Measurements from ENCODE around the gene GPATCH4. TPM values are rescaled to one million over a fixed set of nuclear protein-coding genes. Genes with fewer than 3 reads are reported as not detected.

The GPATCH4 gene
- 5.4 and 8.2 TPM in 2 replicates for total RNA-seq

GRCh38 chr1:156601122-156601830, at the start of gene GPATCH4:
Gene GPATCH4 (minus strand): TSS chr1:156601479.

GRCh38 chr1:156641761-156642264, 40.5 kb upstream of the GPATCH4 start, which contains the start of gene BCAN:
Gene BCAN (plus strand): TSS chr1:156642117. CDS start chr1:156646055, 3,938 bp downstream.

GRCh38 chr1:156618853-156619581, 17.7 kb upstream of the GPATCH4 start, which contains the start of gene HAPLN2:
Gene HAPLN2 (plus strand): TSS chr1:156619415. CDS start chr1:156623491, 4,076 bp downstream.

GRCh38 chr1:156591432-156592157, 9.7 kb downstream of the GPATCH4 start, which contains the start of gene NAXE:
Gene NAXE (plus strand): TSS chr1:156591776. CDS start chr1:156591805, 29 bp downstream.

GRCh38 chr1:156579472-156579871, 21.8 kb downstream of the GPATCH4 start, which contains the start of gene TTC24:
Gene TTC24 (plus strand): TSS chr1:156579723. CDS start chr1:156581365, 1,642 bp downstream.

GRCh38 chr1:156571919-156572662, 29.2 kb downstream of the GPATCH4 start, which contains the start of gene IQGAP3:
Gene IQGAP3 (minus strand): TSS chr1:156572565. CDS start chr1:156572529, 36 bp downstream.

Other genes with a start within 250 kb of the GPATCH4 start
- not detected in 2 replicates for gene RHBG, start 232.3 kb downstream of the GPATCH4 start, total RNA-seq
- 3.6 and 4.5 TPM in 2 replicates for gene MEF2D, start 100.7 kb downstream of the GPATCH4 start, total RNA-seq
- gene IQGAP3, start 28.9 kb downstream of the GPATCH4 start, total RNA-seq = 1.3 and 3.6 TPM in 2 replicates
- not detected in 2 replicates for gene TTC24, start 21.8 kb downstream of the GPATCH4 start, total RNA-seq
- gene NAXE, start 9.7 kb downstream of the GPATCH4 start, total RNA-seq = 36.7 and 56.6 TPM in 2 replicates
- 0.16 TPM in 1 of 2 replicates, not detected in the other for gene HAPLN2, start 17.9 kb upstream of the GPATCH4 start, total RNA-seq
- gene BCAN, start 40.6 kb upstream of the GPATCH4 start, total RNA-seq = not detected in 2 replicates
- gene NES, start 75.9 kb upstream of the GPATCH4 start, total RNA-seq = 30.8 and 63.4 TPM in 2 replicates
- gene CRABP2, start 104.1 kb upstream of the GPATCH4 start, total RNA-seq = 80.6 and 167 TPM in 2 replicates
- 11.0 and 12.9 TPM in 2 replicates for gene METTL25B, start 127.0 kb upstream of the GPATCH4 start, total RNA-seq
- gene ISG20L2, start 127.3 kb upstream of the GPATCH4 start, total RNA-seq = 5.1 and 5.5 TPM in 2 replicates
- gene MRPL24, start 139.6 kb upstream of the GPATCH4 start, total RNA-seq = 41.3 and 43.3 TPM in 2 replicates
- 98.5 and 133 TPM in 2 replicates for gene HDGF, start 150.2 kb upstream of the GPATCH4 start, total RNA-seq
- 6.4 and 9.5 TPM in 2 replicates for gene PRCC, start 166.1 kb upstream of the GPATCH4 start, total RNA-seq
- gene SH2D2A, start 215.4 kb upstream of the GPATCH4 start, total RNA-seq = 0.32 TPM in 1 of 2 replicates, not detected in the other